Activated CD4-positive, CD25-positive, alpha-beta regulatory T cell (primary cell): Measurements from ENCODE around the gene PDE4D.

Experiments used
- DNase-seq, 4 experiments: peaks; one replicate each; lab custom pipeline; 2025; lab: John Stamatoyannopoulos, UW

PDE4D gene

GRCh38 chr5:59039296-59040023 is 854.1 kb downstream of the PDE4D start:
- DNase-seq = peak; percentile 40 to 80 (median 68)

- peak in 1 of 4 experiments; percentile 25 for DNase-seq
These were observed 854.7 kb downstream of the PDE4D start for GRCh38 chr5:59038798-59039295.

- no peak for DNase-seq
These were observed 855.4 kb downstream of the PDE4D start for GRCh38 chr5:59037941-59038797.

- no peak for DNase-seq
These were observed 856.1 kb downstream of the PDE4D start for GRCh38 chr5:59037453-59037852.

- DNase-seq = no peak
These were observed 856.5 kb downstream of the PDE4D start for GRCh38 chr5:59037041-59037440.

GRCh38 chr5:59036274-59036961 is 857.1 kb downstream of the PDE4D start:
- no peak for DNase-seq

- no peak for DNase-seq
These were observed 857.8 kb downstream of the PDE4D start for GRCh38 chr5:59035681-59036080.

GRCh38 chr5:59034498-59035186 is 858.9 kb downstream of the PDE4D start:
- DNase-seq = no peak

GRCh38 chr5:59027145-59027907 is 866.2 kb downstream of the PDE4D start:
- DNase-seq = no peak

GRCh38 chr5:59025734-59026133 is 867.8 kb downstream of the PDE4D start:
- no peak for DNase-seq

- DNase-seq = no peak
These were observed 871.5 kb downstream of the PDE4D start for GRCh38 chr5:59021837-59022514.

- DNase-seq = no peak
These were observed 872.2 kb downstream of the PDE4D start for GRCh38 chr5:59021286-59021673.

- no peak for DNase-seq
These were observed 872.8 kb downstream of the PDE4D start for GRCh38 chr5:59020611-59021285.

GRCh38 chr5:59019078-59019477 is 874.4 kb downstream of the PDE4D start:
- DNase-seq = no peak

GRCh38 chr5:59016925-59017324 is 876.6 kb downstream of the PDE4D start:
- no peak for DNase-seq

- no peak for DNase-seq
These were observed 884.6 kb downstream of the PDE4D start for GRCh38 chr5:59008816-59009473.

- DNase-seq = no peak
These were observed 886.0 kb downstream of the PDE4D start for GRCh38 chr5:59007460-59008063.

GRCh38 chr5:59005934-59006701 is 887.4 kb downstream of the PDE4D start:
- no peak for DNase-seq
